ENCODE data around the gene DMD.
"Not testable (repeated sequence)": the region's sequence is repeated elsewhere in the genome, so short reads cannot be mapped to it uniquely, and the experiment has no call there.

The DMD gene

GRCh38 chrX:33211356-33212260 lies at the start of gene DMD:
Gene DMD, minus strand, starts transcription at chrX:33211549. Its CDS starts 237 bp downstream, at chrX:33211312.
- no peak for DNase-seq

DNA sequence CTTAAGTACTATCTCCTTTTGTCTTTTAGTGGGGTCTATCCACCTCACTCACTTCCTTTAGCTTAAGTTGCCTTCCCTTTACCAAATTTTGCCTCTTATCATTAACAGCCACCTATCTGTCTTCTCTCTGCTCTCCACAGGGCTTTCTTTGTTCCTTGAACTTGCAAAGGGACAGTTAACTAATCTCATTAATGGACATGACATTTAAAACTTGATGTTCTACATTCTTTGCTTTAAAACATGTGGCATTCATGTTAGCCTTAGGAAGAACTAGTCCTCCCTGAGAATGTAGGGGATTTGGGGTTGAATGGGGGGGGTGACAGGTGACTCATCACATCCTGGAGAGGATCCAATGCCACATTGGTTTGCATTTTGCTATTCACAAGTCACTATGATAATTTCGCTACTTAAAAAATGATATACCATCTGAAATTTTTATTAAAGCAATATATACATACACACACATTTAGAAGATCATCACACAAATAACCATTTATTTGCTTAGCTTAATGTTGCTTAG lies 41.0 kb upstream of the DMD start:
- no peak for DNase-seq

GRCh38 chrX:33218819-33219218 lies 7.5 kb upstream of the DMD start:
- DNase-seq, result no peak

DNA sequence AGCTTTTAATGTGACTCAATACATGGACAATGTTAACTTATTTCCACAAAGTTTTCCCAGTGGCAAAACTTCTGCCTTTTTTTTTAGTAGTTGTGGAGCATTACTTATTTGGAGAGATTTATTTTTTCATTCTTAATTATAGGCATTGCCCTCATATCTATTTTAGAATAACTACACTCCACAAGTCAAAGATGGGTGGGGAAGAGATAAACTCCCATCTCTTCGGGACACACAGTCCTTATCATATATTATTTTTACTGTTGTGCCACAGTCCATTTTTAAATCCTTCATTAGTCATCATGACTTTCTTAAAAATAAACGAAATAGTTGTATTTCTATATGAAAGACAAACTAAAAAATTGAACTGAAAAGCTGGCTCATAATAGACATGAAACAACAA lies 1.2 kb downstream of the DMD start:
- DNase-seq, result no peak

- no peak for DNase-seq
These were observed 4.3 kb downstream of the DMD start for GRCh38 chrX:33207056-33207455.

- DNase-seq, result no peak
These were observed 6.0 kb downstream of the DMD start for GRCh38 chrX:33205321-33205720.

DNA sequence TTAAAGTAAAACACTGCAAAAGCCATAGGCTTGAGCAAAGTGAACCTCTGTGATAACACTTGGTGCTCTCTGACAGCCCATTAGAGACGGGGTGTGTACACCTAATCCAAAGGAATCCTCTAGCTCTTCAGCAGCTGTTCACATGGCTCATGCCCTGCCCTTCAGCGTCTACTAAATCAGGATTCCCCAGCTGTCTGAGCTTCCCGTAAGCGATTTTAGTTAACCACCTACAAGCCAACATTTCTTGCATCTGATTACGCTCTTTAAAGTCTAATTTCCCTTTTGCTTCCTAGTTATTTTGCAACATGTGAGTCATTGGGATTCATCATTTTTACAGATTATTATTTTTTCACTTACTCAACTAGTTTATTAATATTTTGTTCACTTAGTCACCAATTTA lies 6.5 kb downstream of the DMD start:
- DNase-seq, result no peak

- no peak for DNase-seq
These were observed 12.6 kb downstream of the DMD start for GRCh38 chrX:33198561-33199279.

GRCh38 chrX:33195698-33196097 lies 15.7 kb downstream of the DMD start:
- no peak for DNase-seq

DNA sequence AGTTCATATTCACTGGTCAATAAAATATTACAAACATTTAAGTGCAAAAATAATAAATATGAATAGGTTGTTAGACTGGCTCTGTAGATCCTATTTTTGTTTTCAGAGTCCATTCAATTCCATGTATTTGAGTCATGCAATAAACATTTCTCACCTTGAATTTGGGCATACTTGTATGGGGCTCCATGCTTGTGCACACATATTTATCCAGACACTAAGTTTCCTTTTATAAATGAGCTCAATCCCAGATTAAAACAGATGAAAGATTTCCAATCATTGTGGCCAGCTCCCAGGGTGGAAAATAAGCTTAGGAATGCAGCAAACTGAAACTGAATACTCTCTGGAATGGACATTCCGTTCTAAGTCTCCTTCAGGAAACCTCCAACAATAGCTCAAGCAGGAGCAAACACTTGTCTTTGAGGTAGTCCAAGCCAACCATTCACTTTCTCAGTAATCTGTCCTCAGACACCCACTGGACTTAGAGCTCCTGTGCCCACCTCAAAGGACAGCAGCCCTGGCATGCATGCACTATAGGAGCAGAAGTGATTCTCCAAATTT lies 16.4 kb downstream of the DMD start:
- DNase-seq, result no peak

DNA sequence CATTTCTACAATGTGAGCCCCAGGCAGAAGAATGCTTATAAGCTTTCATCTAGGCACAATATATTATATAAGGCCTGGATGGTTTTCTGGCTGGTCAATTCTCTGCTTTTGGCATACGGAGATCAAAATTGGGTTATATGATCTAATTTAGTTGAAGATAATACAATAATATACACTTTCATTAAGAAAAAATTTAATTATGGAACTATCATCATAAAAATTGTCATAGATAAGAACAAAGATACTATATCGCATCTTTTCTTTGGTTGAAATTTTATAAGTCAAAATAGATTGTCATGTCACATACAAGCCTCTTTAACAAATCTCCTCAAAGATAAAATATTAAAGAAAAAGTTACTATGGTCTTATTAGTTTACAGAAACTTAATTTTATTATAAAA lies 17.1 kb downstream of the DMD start:
- no peak for DNase-seq

GRCh38 chrX:33190016-33190415 lies 21.3 kb downstream of the DMD start:
- DNase-seq, result no peak

DNA sequence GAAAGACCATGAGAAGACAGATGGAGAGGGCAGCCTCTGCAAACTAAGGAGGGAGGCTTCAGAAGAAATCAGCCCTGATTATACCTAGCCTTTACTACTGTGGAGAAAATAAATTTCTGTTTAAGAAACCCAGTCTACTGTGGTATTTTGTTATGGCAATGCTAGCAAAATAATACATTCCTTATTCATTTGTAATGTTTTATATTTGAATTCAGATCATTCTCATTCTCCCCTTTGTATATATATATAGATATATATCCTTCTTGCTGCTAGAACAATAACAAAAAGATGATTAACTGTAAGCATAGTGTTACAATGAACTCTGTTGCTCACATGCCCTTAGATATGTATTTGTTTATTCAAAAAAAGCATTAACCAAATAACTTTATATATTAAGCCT lies 22.5 kb downstream of the DMD start:
- DNase-seq, result no peak

DNA sequence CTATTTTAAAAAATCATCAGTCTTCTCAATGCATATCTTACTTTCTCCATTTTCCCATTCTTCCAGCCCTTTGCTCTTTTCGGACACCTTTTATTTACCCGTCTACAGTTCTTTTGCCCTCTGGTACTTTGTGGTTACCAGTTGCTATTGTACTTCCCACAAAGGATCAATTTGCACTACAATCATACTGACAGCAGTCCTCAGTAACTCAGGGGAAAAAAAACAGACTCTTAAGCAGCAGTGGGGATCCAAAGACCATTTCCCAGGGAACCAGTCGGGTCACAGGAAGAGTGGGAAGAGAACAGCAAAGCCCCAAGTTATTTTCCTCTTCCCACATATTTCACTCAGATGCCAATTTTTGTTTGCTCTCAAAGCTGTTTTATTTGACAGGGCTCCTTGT lies 23.1 kb downstream of the DMD start:
- no peak for DNase-seq

GRCh38 chrX:33184803-33185202 lies 26.5 kb downstream of the DMD start:
- DNase-seq, result not testable (repeated sequence)

DNA sequence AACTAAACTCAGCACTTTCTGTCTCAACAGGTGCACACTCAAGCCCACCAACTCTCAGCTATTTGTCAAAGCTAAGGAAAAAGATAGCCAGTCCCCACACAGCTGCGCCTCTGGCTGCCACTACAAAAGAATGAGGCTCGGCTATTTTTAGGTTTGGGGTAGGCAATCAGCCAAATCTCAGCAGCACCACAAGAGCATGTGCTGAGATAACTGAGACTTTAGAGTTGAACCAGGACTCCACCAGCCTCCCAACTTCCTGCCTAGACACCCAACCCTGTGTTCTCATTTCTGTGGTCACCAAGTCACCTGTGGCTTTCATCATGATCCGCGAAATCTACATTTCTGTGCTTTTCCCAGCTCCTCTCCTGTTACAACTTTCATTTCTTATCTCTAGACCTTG lies 28.0 kb downstream of the DMD start:
- no peak for DNase-seq

GRCh38 chrX:33178690-33179089 lies 32.7 kb downstream of the DMD start:
- DNase-seq, result no peak

DNA sequence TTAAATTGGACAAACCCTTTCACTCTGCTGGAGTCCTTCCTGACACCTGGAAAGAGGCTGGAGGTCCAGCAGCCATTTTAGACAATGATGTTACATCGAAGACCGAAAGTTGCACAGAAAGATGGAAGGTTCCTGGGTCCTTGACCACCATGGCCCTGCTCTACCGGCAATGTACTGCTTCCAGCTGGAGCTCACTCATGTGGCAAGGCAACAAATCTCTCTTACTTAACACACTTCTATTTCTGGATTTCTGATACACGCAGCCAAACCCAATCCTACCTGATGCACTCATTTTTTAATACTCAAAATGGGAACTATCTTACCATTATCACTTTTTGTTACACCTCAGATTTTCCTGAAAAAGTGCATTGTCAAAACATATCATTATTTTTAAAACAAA lies 33.1 kb downstream of the DMD start:
- no peak for DNase-seq

- no peak for DNase-seq
These were observed 36.1 kb downstream of the DMD start for GRCh38 chrX:33175201-33175600.

DNA sequence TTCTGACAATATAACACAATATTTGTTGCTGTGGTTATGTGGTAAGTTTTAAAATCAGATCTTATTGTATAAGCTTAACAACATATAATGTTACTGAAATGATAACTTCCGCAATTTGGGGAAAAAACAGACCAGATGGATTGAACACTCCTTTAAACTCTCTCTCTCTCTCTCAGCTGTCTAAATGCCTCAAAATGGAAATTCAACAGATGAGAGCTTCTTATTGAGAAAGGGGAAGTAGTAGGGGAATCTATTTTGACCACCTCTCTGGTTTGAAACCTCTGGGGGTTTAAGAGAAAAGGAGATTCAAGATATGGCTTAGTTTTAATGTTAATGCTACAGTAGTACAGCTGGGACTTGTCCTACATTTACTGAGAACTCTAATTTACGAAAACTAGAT lies 40.3 kb downstream of the DMD start:
- no peak for DNase-seq

DNA sequence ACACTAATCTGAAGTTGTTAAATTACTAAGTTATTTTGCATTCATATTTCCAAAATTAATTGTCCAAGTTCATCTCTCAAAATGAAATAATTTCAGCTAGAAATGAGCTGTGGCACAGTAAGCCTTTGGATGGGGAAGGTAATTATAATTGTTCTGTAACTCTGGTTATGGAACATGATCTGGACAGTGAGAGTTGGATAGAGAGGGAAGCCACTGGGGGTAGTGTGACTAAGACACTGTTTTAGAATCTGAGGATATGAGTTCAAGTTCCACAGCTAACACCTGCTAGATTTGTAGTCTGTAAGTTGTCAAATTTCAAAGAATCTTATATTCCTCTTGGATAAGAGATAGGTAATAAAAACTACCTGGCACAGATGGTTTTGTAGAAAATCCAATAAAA lies 49.5 kb downstream of the DMD start:
- DNase-seq, result no peak

- no peak for DNase-seq
These were observed 51.1 kb downstream of the DMD start for GRCh38 chrX:33160273-33160672.

GRCh38 chrX:33156152-33156726 lies 55.1 kb downstream of the DMD start:
- DNase-seq, result no peak
